HG02938 (cell line): ENCODE data around the gene TXNDC11.

Experiments
- ATAC-seq: cut with Tn5 transposase; IDR thresholded peaks from one replicate; pipeline ENCODE4 v1.9.1; 2021; ENCODE audit warnings: mild to moderate bottlenecking, moderate library complexity; ENCODE audit not compliant: unreplicated experiment

TXNDC11 gene

DNA sequence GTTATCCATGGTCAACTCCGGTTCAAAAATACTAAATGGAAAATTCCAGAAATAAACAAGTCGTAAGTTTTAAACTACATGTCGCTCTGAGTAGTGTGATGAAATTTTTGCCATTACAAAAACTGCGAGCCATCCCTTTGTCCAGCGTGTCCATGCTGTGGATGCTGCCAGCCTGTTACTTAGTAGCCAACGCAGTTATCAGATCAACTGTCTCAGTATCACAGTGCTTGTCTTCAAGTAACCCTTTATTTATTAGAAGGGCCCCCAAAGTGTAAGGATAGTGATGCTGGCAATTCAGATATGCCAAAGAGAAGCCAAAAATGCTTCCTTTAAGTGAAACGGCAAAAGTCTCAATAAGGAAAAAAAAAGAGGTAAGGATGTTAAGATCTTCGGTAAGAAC lies 50.5 kb downstream of the TXNDC11 start:
- ATAC-seq: no peak

DNA sequence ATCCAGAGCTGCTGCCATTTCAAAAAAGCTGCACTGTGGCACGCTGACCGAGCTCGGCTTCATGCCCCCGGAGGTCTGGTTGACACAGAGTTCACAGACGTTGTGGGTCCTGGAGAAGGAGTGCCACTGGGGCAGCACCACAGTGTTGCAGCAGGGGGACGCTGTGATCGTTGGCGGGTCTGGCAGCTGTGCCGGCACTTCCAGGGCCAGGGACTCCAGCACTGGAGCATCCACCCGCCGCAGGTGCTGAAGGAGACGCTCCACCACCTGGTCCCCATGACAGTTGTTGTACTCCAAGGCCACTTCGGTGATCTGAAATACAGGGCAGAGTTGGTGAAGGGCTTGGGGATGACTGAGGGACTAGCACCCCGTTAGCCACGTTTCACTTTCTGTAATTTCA lies 50.9 kb downstream of the TXNDC11 start:
- ATAC-seq: no peak

DNA sequence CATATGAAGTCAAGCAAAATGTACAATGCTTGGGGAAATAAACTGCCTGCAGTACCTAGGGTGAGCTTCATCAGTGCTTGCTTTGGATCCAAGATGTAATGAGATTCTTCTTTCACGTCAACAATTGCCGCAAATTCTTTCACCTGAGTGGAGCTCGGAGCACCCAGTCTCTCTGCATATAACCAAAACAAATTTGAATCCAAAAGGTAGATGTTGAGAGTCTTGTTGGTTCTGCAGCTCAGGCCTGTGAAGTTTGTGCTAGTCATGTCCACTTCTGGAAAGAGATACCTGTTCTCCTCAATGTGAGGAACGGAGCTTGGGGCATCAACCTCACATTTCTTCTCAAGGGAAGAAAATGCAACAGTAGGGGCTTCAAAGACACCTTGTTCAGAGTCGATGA lies 51.4 kb downstream of the TXNDC11 start:
- ATAC-seq: no peak

DNA sequence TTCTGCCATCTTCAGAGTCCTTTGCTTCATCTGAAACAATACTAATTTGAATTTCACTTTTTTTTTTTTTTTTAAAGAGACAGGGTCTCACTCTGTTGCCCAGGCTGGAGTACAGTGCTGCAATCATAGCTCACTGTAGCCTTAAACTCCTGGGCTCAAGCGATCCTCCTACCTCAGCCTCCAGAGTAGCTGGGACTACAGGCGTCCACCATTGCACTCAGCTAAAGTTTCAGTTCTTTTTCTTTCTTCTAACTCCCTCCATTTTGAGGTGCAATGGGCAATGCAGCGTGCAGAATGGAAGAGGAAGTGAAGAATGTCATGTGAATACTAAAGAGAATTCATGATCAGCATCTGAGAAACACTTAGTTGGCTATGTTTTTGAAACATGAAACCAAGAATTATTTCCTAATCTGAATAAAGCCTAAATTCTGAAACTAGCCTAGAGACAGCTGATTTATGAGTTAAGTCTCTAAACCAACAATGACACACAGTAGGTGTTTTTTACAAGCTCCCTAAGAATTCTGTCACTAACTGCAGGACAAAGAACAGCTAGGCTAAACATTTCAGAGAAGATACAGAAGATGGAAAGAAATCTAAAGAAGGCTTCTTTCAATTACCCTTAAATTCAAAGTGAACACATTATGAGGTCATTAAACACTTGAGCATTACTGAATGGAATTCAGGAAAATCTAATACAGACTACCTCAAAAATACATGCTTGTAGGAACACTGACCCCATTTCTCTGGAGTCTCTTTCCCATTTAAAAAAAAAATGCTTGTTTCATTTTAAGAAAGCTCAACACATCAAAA lies 53.4 kb downstream of the TXNDC11 start:
- peak; percentile 84 for ATAC-seq

DNA sequence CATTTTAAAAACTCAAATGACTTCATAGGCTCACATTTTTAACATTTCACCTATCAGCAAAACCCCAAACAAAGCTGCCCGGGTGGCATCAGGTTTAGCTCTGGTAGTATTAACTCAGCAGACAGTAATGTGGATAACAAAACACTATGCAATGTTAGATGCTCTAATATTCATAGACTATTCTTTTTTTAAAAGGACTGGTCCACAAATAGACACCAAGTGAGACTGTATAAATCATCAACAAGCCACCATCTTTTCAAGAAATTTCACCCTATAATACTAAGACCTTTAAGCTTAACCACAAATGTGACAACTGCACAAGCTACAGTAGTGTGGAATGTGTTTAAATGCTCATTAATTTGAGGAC lies 54.2 kb downstream of the TXNDC11 start:
- no peak for ATAC-seq

DNA sequence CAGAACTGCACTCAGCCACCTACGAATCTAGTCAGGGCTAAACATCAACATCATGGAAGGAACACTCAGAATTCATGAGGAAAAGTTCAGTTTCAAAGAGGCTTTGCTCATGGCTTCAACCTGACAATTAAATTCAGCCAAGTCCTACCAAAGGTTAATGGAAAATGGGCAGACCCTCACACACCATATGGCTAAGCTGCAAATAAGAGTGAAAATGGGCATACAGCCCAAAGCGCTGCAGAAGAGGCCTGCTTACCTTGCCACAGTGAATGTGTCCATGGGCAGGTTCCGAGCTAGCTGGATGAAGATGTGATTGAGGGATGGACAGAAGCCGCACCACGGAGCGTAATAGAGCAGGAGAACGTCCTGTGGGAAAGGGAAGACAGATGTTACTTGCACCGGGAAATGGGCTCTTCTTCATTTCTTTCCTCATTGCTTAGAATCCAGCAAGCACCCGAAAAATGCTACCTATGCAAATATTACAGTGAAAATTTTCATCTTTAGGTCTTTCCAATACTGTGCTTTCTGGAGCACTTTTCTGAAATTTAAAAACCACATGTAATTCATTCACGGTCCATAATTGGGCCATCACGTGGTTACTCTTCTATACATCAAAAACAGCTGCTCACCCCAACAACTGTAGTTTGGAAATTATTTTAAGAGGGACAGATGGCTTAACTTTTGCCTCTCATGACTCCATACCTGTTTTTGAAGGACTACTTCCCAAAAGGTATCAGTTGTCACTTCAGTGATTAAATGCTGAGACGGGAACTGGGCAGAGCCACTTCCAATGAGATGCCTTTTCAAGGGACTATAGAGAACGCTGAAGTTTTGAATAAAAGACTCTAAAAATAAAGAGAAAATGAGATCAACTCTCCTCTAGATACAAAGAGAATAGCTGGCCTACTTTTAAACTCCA lies 54.8 kb downstream of the TXNDC11 start:
- ATAC-seq: no peak

DNA sequence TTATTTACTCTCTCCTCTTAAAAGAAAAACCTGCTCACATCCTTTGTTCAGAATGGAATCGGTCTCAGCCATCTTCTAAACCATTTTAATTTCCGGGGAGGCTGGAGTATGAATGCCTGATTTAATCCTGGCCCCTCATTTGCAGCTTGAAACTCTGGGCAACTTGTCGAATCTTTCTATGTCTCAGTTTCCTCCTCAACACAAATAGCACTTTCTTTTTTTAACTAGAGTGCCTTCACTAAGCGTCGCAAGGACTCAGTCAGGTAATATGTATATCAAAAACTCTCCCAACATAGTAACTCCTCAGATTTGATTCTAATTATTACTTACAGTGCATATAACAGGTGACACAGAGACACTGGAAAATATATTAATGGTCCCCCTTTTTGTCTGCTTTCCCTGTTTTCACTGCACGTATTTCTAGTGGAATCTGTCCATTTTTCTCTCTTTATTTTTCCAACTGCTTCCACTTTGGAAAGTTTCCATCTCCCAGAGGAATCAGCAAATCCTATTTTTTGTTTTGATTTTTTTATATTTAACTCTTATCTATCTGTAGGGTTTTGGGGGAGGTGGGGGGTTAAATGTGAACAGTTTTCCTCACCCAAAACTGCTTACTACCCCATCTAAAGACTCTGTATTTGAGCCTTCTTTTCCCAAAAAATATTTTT lies 55.8 kb downstream of the TXNDC11 start:
- no peak for ATAC-seq

DNA sequence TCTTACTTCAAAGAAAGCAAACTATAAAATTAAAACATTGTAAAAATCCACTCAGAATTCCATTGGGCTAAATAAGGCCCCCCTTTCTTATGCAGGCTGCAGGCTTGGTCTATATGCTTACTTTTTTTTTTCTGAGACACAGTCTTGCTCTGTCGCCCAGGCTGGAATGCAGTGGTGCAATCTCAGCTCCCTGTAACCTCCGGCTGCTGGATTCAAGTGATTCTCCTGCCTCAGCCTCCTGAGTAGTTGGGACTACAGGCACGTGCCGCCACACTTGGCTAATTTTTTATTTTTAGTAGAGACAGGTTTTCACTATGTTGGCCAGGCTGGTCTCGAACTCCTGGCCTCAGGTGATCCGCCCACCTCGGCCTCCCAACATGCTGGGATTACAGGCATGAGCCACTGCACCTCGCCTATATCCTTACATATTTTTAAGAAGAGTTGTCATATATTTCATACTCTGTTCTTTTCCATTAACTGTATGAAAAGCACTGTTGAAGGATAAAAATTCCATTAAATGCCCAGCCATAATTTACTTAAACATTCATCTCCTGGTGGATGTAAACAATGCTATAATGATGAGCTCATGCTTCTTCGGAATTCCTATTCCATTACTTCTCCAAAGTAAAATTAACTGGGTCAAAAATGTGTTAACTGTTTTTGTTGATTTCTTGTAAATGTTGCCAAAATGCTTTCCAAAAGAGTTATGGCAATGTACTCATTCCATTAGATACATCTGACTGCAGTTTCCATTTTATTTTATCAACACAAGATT lies 56.6 kb downstream of the TXNDC11 start:
- ATAC-seq: no peak

DNA sequence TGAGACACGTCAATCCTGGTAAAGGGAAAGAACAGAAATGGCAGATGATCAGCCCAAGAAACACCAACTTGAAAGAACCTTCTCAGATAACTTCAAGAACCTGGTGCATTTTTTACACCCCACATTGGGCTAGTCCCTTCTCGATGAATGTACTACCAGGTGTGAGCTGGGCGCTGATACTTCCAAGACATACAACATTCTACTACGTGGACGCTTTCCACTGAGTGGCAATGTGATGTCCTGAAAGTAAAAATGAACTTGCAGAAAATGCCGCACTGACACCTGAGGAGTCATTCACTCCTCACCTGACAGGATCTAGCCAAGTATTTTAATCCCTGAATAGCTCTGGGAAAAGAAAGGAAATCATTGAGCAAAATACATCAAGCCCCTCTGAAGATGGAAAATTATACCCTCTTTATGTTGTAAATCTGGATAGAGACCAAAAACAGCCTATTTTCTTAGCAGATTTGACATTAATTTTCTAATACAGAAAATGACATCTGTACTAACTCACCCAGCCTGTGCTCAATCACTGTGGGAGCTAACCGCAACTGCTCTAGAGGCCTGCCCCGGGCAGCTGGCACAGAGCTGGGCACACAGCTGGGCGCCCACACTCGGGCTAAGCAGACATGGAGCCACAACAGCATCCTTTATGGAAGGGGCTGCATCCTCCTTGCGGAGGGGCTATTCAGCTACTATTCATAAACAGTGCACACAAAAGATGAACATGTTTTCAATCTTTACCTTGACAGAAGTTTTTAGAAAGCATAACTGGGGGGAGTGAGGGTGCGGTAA lies 58.2 kb downstream of the TXNDC11 start:
- no peak for ATAC-seq

DNA sequence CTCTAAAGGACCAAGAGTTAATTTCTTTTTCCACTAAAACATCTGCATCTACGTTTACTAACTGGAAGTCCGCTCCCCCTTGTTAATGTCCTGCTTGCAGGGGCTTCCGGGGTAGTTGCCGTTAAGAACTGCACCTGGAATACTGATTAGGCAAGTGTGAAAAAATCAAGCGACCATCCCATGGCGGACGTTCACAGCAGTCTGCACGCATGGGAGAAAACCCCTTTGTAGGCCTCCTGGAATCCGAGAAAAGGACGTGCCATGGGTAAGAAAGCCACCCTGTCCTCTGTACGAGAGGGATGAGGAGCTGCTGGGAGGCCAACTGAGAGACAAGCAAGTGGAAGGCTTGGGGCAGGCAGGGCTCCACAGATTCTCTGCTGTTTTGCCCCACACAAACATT lies 59.5 kb downstream of the TXNDC11 start:
- no peak for ATAC-seq

DNA sequence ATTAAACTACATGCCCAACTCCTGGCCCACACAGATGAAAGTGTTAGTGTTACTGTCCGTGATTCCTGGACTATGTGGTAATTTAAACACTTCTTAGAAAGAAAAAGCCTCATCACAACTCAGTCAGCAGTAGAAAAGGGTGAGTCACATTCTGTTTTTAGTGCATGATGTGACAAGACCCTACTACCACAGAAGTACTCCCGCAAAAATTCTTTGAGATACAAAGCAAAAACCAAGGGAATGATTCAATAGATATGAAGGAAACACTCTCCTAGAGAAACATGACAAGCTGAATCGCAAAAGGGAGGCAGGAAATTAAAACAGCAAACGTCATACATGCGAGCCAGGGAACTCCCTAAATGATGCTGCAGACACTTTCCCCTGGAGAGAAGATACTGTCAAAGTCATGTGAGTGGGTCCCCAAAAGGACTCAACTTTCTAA lies 60.0 kb downstream of the TXNDC11 start:
- ATAC-seq: peak; percentile 37

DNA sequence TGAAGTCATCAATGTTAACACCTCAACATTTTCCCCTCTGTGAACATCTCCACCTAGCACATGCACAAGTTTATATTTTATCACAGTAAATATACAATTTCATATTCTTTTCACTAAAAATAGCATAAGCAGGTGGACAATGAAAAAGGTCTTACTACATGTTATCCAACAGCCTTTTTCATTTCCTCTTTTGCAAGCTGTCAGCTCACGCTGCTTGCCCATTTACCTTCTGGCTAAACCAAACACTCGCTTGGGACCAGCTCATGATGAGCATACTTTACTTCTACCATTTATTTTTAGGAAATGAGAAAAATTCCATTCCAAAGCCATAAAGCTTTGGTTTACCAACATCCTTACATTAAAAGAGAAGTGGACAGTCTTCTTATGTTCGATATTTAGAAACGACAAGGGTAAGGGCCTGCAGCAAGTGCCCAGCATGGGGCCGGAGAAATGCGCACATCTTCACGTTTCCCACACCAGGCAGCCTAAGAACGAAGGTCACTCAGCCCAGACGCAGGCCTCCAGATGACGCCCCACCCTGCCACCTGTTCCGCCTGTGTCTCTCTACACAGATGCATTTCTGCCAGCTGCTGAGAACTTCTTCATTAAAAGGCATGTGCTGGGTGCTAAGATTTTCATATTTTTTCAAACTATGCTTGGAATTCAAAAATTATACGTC lies 60.5 kb downstream of the TXNDC11 start:
- peak; percentile 56 for ATAC-seq

DNA sequence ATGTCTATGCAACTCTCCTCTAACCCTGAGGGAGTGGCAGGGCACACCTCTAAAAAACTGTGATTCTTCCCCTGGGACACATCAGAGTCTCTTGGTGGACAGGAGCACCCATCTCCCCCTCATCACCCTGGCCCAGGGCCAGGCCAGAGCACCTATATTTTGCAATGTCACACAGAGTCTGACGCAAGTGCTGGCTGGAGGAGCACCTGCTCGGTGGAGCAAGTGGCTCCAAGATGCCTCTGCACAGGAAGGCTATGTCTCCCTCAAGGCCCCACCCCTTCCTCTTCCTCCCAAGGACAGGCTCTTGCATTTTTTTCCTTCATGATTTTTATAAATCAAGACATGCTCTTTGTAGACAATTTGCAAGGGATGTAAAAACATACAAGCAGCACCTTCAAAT lies 61.1 kb downstream of the TXNDC11 start:
- ATAC-seq: no peak

DNA sequence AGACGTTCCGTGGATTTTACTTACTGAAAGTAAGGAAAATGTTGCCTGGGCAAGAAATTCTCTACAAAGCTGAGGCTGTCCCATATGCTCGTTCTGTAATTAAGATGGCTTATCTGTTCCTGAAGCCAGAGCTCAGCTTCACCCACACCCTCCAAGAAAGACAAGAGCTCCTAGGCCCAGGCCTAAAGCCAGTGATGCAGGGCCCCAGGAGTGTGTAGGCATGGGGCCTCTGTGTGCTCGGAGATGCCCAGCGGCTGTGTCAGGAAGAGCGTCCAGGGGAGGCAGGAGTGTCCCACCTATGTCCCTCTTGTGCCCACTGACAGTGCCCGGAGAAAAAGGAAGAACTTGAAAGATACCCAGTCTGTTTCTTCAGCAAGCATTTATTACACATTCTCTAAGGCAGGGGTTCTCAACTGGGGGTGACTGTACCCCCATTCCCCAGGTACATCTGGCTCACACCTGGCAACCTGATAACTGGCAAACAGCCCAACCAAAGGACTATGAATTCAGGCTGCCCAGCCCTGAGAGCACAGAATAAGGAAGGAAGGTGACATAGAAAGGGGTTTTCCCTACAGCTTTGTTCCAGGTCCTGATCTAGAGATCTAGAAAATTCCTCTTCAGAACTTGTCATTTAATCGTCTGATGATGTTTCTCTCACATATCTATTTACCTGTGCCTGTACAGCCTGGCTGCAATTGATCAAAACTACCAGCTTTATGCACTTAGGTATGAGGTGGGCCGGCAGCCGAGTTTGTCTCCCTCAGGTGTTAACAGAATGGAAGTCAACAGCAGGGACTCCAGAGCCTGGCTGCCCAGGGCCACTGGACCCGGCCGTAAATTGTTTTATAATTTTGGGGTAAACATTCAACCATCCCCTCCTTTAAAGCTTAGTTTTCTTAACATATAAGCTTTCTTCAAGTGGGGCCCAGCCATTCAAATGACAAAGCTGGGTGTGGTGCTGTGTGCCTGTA lies 62.4 kb downstream of the TXNDC11 start:
- ATAC-seq: no peak

DNA sequence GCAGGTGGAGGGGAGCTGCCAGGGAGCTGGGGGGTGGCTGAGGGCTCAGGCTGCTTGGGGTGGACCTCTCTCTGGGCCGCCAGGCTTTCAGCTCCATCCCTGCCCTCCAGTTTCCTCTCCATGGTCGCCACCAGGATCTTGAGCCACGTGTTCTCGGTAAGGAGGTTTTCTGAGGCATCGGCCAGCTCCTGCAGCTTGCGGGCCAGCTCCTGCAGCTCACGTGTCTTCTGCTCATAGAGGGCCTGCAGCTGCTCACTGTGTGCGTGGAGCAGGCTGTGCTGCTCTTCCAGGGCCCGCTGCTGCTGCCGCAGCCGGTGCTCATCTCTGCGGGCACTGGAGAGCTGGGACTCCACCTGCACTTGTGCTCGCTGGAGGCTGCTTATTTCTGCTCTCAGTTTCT lies 63.4 kb downstream of the TXNDC11 start:
- ATAC-seq: no peak

DNA sequence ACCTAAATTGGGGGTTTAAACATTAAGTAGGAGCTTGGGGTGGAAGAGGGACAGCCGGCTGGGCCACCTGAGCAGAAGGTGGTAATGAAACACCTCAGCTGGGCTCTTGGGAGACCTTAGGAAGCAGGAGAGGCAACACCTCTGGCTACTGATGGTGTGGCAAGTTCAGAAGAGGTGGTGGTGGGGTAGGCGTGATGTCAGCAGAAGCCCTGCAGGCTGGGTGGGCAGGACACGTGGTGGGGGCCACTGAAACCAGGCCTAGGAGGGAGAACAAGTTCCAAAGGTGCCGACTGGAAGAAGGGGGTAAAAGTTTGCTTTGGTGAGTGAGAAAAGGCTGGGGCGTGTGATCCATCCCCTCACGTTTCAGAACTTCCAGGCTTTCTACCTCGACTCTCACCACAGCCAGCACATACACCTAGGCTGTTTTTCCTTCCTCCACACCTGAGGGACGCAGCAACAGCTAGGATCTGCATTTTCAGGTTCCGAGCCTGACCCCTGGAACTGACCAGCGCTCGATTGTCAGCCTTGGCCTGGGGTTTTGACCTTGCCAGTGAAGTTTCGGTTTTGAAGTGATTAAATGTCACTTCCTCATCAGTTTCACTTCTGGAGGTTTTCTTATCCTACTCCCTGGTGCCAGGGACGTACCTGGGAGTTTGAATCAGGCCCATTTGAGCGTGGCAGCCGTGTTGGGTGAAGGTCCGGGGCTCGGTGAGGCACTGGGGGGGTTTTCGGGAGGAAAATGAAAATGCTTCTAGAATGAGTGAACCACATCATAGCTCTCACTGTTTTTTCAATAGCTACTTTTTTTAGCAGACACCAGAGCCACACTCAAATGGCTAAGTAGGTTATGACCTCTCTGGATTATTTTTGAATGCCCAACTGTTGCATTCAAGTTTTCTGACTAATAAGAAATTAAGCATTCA lies 64.4 kb downstream of the TXNDC11 start:
- no peak for ATAC-seq

DNA sequence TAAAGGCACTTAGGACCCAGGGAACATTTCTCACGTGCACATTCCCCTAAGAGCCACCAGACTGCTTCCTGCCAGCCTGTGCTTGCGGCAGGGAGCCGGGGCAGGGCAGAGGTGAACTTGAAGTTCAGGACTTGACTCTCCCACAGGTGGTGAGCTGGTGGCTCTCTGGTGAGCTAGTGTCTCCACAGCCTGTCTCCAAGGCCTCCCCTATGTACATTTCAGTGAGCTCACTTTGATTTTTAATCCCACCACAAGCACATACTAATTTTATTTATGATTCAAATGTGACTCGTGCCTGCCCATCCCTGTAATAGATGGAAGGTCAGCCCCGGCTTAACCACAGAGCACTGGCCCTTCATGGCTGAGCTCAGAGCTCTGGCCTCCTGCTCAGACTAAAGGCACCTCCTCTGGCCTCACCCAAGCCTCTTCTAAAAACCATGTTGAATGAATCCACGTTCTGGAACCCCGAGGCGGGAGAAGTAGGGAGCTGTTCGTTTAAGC lies 65.2 kb downstream of the TXNDC11 start:
- no peak for ATAC-seq
